HepG2 (cell line): Measurements from ENCODE around the gene ZDHHC6.

ENCODE experiments used
- FIP1L1 ChIP-seq: fragments of 200-400 bp; formaldehyde crosslinking; IDR thresholded peaks from 2 replicates; pipeline ENCODE4 v1.6.1; 2018; ENCODE audit warnings: low read depth, mild to moderate bottlenecking, low read length, moderate library complexity, borderline replicate concordance; ENCODE audit not compliant: insufficient read depth
- MEIS1 ChIP-seq: sonication (generic); formaldehyde crosslinking; IDR thresholded peaks from 2 replicates; pipeline ENCODE4 v1.9.0; 2021; ENCODE audit warnings: mild to moderate bottlenecking, missing genetic modification reagents, moderate library complexity, borderline replicate concordance
- POLR2A ChIP-seq, 2 experiments: IDR thresholded peaks; 2 replicates each; pipeline ENCODE4 v1.6.1; 2011; ENCODE audit warnings: low read depth in 2 of 2, low read length in 2 of 2, mild to moderate bottlenecking in 1 of 2, moderate library complexity in 1 of 2; ENCODE audit not compliant: insufficient read depth in 1 of 2
- POLR2AphosphoS5 ChIP-seq: IDR thresholded peaks from 2 replicates; pipeline ENCODE4 v1.6.1; 2012; ENCODE audit warnings: low read depth, low read length
- RBM39 ChIP-seq: fragments of 200-400 bp; formaldehyde crosslinking; IDR thresholded peaks from one replicate; pipeline ENCODE4 v1.6.1; 2018; ENCODE audit warnings: antibody characterized with exemption, mild to moderate bottlenecking, low read depth, low read length; ENCODE audit not compliant: poor library complexity, severe bottlenecking
- SMC3 ChIP-seq: IDR thresholded peaks from 2 replicates; pipeline ENCODE4 v1.6.1; 2011; ENCODE audit warnings: low read length, improper control_type of control experiment
- ZBTB8A ChIP-seq: sonication (generic); formaldehyde crosslinking; IDR thresholded peaks from 2 replicates; pipeline ENCODE4 v1.4.0; 2020; ENCODE audit warnings: mild to moderate bottlenecking, low read depth, missing genetic modification reagents, borderline replicate concordance
- ZNF232 ChIP-seq: sonication (generic); formaldehyde crosslinking; IDR thresholded peaks from 2 replicates; pipeline ENCODE4 v1.4.0; 2020; ENCODE audit warnings: missing genetic modification reagents, borderline replicate concordance
- ZNF292 ChIP-seq: sonication (generic); formaldehyde crosslinking; IDR thresholded peaks from 2 replicates; pipeline ENCODE4 v1.8.1; 2022; ENCODE audit warnings: mild to moderate bottlenecking, low read depth, missing genetic modification reagents, borderline replicate concordance
- ZNF326 ChIP-seq: sonication (generic); formaldehyde crosslinking; IDR thresholded peaks from 2 replicates; pipeline ENCODE4 v1.4.0; 2020; ENCODE audit warnings: missing genetic modification reagents, borderline replicate concordance
- ZNF724P ChIP-seq: sonication (generic); formaldehyde crosslinking; IDR thresholded peaks from 2 replicates; pipeline ENCODE4 v1.8.0; 2022; ENCODE audit warnings: missing genetic modification reagents, borderline replicate concordance
- TF ChIP-seq, protein P1 (sequence below): fragments of 450-650 bp; IDR thresholded peaks from 2 replicates; pipeline ENCODE4 v1.6.1; 2017; ENCODE audit warnings: mild to moderate bottlenecking
- TF ChIP-seq, protein P2 (sequence below): sonication (generic); formaldehyde crosslinking; IDR thresholded peaks from 2 replicates; pipeline ENCODE4 v1.5.0; 2020; ENCODE audit warnings: mild to moderate bottlenecking, missing genetic modification reagents, moderate library complexity
- TF ChIP-seq, protein P3 (sequence below): sonication (generic); formaldehyde crosslinking; conservative IDR thresholded peaks from 2 replicates; pipeline ENCODE4 v1.4.0; 2020; ENCODE audit warnings: missing genetic modification reagents

DNA sequence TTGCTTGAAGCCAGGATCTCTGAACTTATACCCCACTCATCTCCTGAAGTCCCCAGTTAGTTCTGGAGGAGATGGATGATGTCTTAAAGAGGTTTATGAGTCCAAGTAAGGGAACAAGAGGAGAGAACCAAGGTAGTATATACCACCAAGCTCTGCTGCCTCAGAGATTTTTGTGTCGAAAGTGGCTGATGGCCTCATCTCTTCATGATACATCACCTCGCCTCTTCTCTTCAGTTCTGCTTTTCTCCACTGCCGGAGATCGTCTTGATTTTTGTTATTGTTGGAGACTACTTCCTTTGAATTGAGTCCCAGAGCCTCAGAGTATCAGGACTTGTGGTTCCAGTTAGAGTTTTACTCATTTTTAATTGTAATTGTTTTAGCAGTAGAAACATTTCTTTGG, 2.2 kb upstream of the ZDHHC6 start:
- TF ChIP-seq POLR2AphosphoS5 (no peak), ZBTB8A (CRISPR knock-in tag) (no peak), ZNF292 (CRISPR knock-in tag) (no peak), ZNF232 (CRISPR knock-in tag) (no peak), MEIS1 (CRISPR knock-in tag) (no peak), ZNF724P (CRISPR knock-in tag) (no peak), POLR2A (IDR thresholded peaks at IDR 0.05; ENCODE audit: insufficient read depth in 1 of 2, low read depth in 2 of 2, low read length in 2 of 2) (no peak), FIP1L1 (no peak), ZNF326 (CRISPR knock-in tag) (no peak), SMC3 (no peak), RBM39 (no peak)
- TF ChIP-seq, protein P1, sequence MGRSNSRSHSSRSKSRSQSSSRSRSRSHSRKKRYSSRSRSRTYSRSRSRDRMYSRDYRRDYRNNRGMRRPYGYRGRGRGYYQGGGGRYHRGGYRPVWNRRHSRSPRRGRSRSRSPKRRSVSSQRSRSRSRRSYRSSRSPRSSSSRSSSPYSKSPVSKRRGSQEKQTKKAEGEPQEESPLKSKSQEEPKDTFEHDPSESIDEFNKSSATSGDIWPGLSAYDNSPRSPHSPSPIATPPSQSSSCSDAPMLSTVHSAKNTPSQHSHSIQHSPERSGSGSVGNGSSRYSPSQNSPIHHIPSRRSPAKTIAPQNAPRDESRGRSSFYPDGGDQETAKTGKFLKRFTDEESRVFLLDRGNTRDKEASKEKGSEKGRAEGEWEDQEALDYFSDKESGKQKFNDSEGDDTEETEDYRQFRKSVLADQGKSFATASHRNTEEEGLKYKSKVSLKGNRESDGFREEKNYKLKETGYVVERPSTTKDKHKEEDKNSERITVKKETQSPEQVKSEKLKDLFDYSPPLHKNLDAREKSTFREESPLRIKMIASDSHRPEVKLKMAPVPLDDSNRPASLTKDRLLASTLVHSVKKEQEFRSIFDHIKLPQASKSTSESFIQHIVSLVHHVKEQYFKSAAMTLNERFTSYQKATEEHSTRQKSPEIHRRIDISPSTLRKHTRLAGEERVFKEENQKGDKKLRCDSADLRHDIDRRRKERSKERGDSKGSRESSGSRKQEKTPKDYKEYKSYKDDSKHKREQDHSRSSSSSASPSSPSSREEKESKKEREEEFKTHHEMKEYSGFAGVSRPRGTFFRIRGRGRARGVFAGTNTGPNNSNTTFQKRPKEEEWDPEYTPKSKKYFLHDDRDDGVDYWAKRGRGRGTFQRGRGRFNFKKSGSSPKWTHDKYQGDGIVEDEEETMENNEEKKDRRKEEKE = no peak
- TF ChIP-seq, protein P2, sequence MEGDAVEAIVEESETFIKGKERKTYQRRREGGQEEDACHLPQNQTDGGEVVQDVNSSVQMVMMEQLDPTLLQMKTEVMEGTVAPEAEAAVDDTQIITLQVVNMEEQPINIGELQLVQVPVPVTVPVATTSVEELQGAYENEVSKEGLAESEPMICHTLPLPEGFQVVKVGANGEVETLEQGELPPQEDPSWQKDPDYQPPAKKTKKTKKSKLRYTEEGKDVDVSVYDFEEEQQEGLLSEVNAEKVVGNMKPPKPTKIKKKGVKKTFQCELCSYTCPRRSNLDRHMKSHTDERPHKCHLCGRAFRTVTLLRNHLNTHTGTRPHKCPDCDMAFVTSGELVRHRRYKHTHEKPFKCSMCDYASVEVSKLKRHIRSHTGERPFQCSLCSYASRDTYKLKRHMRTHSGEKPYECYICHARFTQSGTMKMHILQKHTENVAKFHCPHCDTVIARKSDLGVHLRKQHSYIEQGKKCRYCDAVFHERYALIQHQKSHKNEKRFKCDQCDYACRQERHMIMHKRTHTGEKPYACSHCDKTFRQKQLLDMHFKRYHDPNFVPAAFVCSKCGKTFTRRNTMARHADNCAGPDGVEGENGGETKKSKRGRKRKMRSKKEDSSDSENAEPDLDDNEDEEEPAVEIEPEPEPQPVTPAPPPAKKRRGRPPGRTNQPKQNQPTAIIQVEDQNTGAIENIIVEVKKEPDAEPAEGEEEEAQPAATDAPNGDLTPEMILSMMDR (CRISPR knock-in tag) = no peak
- TF ChIP-seq, protein P3, sequence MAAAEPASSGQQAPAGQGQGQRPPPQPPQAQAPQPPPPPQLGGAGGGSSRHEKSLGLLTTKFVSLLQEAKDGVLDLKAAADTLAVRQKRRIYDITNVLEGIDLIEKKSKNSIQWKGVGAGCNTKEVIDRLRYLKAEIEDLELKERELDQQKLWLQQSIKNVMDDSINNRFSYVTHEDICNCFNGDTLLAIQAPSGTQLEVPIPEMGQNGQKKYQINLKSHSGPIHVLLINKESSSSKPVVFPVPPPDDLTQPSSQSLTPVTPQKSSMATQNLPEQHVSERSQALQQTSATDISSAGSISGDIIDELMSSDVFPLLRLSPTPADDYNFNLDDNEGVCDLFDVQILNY = no peak
